ENCODE data around the gene EDN2. TPM values are rescaled to one million over a fixed set of nuclear protein-coding genes. Genes with fewer than 3 reads are reported as not detected.

EDN2 gene
- total RNA-seq, 1 experiment from 2014 or later, result 0.24 TPM

GRCh38 chr1:41511239-41511540 lies 26.7 kb upstream of the EDN2 start:
- Mint-ChIP-seq H3K27ac (no peak overlapping the region), H3K4me3 (no peak overlapping the region), H3K36me3 (ENCODE audit: insufficient read depth in 1 of 3, low read depth in 3 of 3) (no peaks in the 10 kb centered on the region), H3K4me1 (peaks cover 15 to 20% of the 10 kb centered on the region in 2 experiments), H3K27me3 (ENCODE audit: low read depth) (peaks cover 5% of the 10 kb centered on the region), H3K9me3 (no peaks in the 10 kb centered on the region; a peak in 1 of 5 replicates)
- H4K91ac ChIP-seq (ENCODE audit: insufficient read length, low read depth, low read length), result no peak overlapping the region
- H3K18ac ChIP-seq (ENCODE audit: insufficient read length, low read depth, low read length), result no peak overlapping the region
- H3K27me3 ChIP-seq (ENCODE audit: insufficient read depth, low read length), result no peaks in the 10 kb centered on the region
- H3K4me1 ChIP-seq (ENCODE audit: insufficient read depth, low read length), result peaks cover 7% of the 10 kb centered on the region; the same call in 1 of the 2 replicates
- no peak overlapping the region for H3K4me2 ChIP-seq (ENCODE audit: insufficient read depth, insufficient read length, low read length)
- no peak for DNase-seq
- no peaks in the 10 kb centered on the region for H3K9me3 ChIP-seq (ENCODE audit: control insufficient read depth, low read depth, low read length)
- no peak overlapping the region for H2AK5ac ChIP-seq (ENCODE audit: insufficient read length, low read length)
- H2AFZ ChIP-seq (ENCODE audit: low read length), result no peak overlapping the region
- H3K27ac ChIP-seq (ENCODE audit: insufficient read length, low read depth, low read length), result no peak overlapping the region
- H3K23me2 ChIP-seq (ENCODE audit: insufficient read length, low read depth, low read length, poor library complexity, severe bottlenecking), result no peaks in the 10 kb centered on the region
- no peak overlapping the region for H2BK20ac ChIP-seq (ENCODE audit: low read depth, low read length, poor library complexity, severe bottlenecking)
- no peak overlapping the region for H3T11ph ChIP-seq (ENCODE audit: low read length)
- no peak overlapping the region for H4K5ac ChIP-seq (ENCODE audit: insufficient read length, low read depth, low read length)
- no peaks in the 10 kb centered on the region for H4K20me1 ChIP-seq (ENCODE audit: control insufficient read depth, insufficient read depth, insufficient read length)
- no peak overlapping the region for H4K8ac ChIP-seq (replicated peaks; ENCODE audit: insufficient read length, low read depth, low read length)
- H2BK12ac ChIP-seq (ENCODE audit: insufficient read length, low read depth, low read length), result no peak overlapping the region
- H3K9ac ChIP-seq (ENCODE audit: extremely low read depth, insufficient read length, low read length), result no peak overlapping the region
- no peaks in the 10 kb centered on the region for H3K79me2 ChIP-seq (ENCODE audit: insufficient read depth, low read length)
- no CpG with 5 or more reads among the region's 7 CpGs for WGBS (ENCODE audit: extremely low coverage, insufficient read length, low lambda C conversion rate)
- no peak overlapping the region for H3K4ac ChIP-seq (ENCODE audit: low read depth, low read length)
- H2BK15ac ChIP-seq (ENCODE audit: low read depth, low read length), result no peak overlapping the region
- H3K23ac ChIP-seq (ENCODE audit: insufficient read length, low read depth, low read length), result no peak overlapping the region
- H3K56ac ChIP-seq (ENCODE audit: insufficient read length, low read depth, low read length), result no peak overlapping the region
- TF ChIP-seq CTCF (conservative IDR thresholded peaks at IDR 0.05), result no peak
- H3K14ac ChIP-seq (ENCODE audit: insufficient read depth, low read length), result no peak overlapping the region
- no peaks in the 10 kb centered on the region for H3K79me1 ChIP-seq (ENCODE audit: insufficient read depth, low read depth, low read length, poor library complexity, severe bottlenecking)
- no peak overlapping the region for H2BK120ac ChIP-seq (ENCODE audit: low read depth, low read length, poor library complexity, severe bottlenecking)
- H2BK5ac ChIP-seq (ENCODE audit: insufficient read length, low read length), result no peak overlapping the region

Measured in H9 (cell line).